Body of pancreas (tissue), 4 donors: Measurements from ENCODE around the gene CBR4.

Experiments
- CTCF ChIP-seq, 7 experiments: fragments of 450-650 bp in 4 of 7; fragments of 200-600 bp in 3 of 7; sonication (generic) in 3 of 7; IDR thresholded peaks; one replicate each; pipeline ENCODE4 v1.5.1; 2016 to 2019; ENCODE audit warnings: antibody characterized with exemption in 7 of 7
- POLR2A ChIP-seq, 3 donors: fragments of 450-650 bp; IDR thresholded peaks; one replicate each; pipeline ENCODE4 v1.6.1; 2016; ENCODE audit warnings: antibody characterized with exemption in 3 of 3, mild to moderate bottlenecking in 2 of 3

DNA sequence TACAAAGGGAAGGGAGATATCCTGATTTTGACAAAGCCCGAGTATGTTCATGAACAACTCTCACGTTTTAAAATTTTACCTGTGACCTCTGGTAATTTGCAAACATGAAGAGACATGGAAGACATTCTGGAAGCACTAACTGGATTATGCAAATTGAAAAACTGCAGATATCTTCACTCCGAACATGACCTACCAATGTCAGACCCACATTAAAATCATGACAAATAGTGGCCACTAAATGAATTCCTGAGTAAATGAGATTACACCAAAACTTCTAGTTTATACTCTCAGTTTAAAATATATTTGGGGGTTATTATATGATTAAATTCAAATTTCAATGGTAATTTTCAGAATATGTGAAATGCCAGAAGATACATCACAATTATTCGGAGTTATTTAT lies 19.9 kb upstream of the CBR4 start:
- no peak for TF ChIP-seq CTCF (IDR thresholded peaks at IDR 0.05)
- no peak for TF ChIP-seq POLR2A (IDR thresholded peaks at IDR 0.05)
